OCI-LY3 (cell line): Measurements from ENCODE around the gene TMEM132C.

Source experiments
- H2AFZ ChIP-seq: fragments of 200-600, 300-600 bp; shearing (Covaris generic); 2 replicates; pipeline ENCODE4 v1.6.0; 2014; ENCODE audit warnings: antibody characterized with exemption, low read depth, low read length
- H3K27ac ChIP-seq: fragments of 200-600, 300-600 bp; sonication (generic); 2 replicates; pipeline ENCODE4 v1.5.1; 2014; ENCODE audit warnings: mild to moderate bottlenecking, low read length, moderate library complexity, mixed read lengths
- H3K27me3 ChIP-seq: fragments of 200-600, 300-600 bp; sonication (generic); 2 replicates; pipeline ENCODE4 v1.6.1; 2014; ENCODE audit warnings: low read depth, low read length, mixed read lengths
- H3K36me3 ChIP-seq: fragments of 200-600, 300-600 bp; sonication (generic); replicated peaks from 2 replicates; pipeline ENCODE3; 2014; ENCODE audit warnings: low read depth, low read length, mixed read lengths
- H3K4me1 ChIP-seq: fragments of 300-600, 200-600 bp; sonication (generic); 2 replicates; pipeline ENCODE4 v1.6.1; 2014; ENCODE audit warnings: low read length, mixed read lengths
- H3K4me2 ChIP-seq: fragments of 200-600, 300-600 bp; sonication (generic); 2 replicates; pipeline ENCODE4 v1.6.1; 2014; ENCODE audit warnings: low read length, mixed read lengths
- H3K4me3 ChIP-seq: fragments of 300-600, 200-600 bp; sonication (generic); 2 replicates; pipeline ENCODE4 v1.5.1; 2014; ENCODE audit warnings: antibody characterized with exemption, mild to moderate bottlenecking, low read length, moderate library complexity
- H3K79me2 ChIP-seq: fragments of 300-600, 200-600 bp; shearing (Covaris generic); 2 replicates; pipeline ENCODE4 v1.6.1; 2014; ENCODE audit warnings: mild to moderate bottlenecking, low read length, mixed read lengths
- H3K9ac ChIP-seq: fragments of 300-600, 200-600 bp; shearing (Covaris generic); 2 replicates; pipeline ENCODE4 v1.6.0; 2014; ENCODE audit warnings: mild to moderate bottlenecking, low read length, moderate library complexity
- H3K9me3 ChIP-seq: fragments of 200-600, 300-600 bp; shearing (Covaris generic); 2 replicates; pipeline ENCODE4 v1.6.1; 2014; ENCODE audit warnings: low read length, mixed read lengths; ENCODE audit not compliant: insufficient read depth
- H4K20me1 ChIP-seq: fragments of 200-600, 300-600 bp; sonication (generic); 2 replicates; pipeline ENCODE4 v1.6.1; 2016; ENCODE audit warnings: low read length, mixed read lengths; ENCODE audit not compliant: insufficient read depth
- EZH2phosphoT487 ChIP-seq: fragments of 200-600 bp; shearing (Covaris generic); IDR thresholded peaks from 2 replicates; pipeline ENCODE4 v1.6.1; 2018; ENCODE audit warnings: antibody characterized with exemption, mixed run types, low read depth
- TF ChIP-seq, protein P1 (sequence below): fragments of 200-600, 300-600 bp; sonication (generic); IDR thresholded peaks from 2 replicates; pipeline ENCODE4 v1.5.1; 2014; ENCODE audit warnings: antibody characterized with exemption, low read length, low read depth

TMEM132C gene

DNA sequence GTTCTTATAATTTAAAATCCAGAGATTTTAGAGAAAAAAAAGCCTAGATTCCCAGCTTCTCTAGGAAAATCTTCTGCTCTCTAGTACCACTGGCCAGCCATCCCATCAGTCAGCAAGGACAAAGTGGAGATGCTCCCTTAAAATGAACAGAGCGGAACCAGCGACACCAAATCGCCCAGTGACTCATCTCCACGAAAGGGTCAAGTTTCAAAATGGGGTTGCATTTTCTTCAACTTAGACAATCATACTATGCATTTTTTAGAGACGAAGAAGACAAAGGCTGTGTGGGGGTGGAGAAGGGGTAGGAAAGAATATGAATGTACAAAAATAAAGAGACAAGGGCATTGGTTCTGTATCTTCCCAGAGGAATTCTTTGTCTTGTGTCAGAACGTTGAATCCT is 344.8 kb downstream of the TMEM132C start:
- Histone ChIP-seq H3K4me3 (no peak overlapping the region), H3K9me3 (no peaks in the 10 kb centered on the region), H3K4me2 (no peak overlapping the region), H3K36me3 (no peaks in the 10 kb centered on the region), H3K4me1 (peaks cover 26% of the 10 kb centered on the region), H3K79me2 (no peaks in the 10 kb centered on the region), H4K20me1 (no peaks in the 10 kb centered on the region), H2AFZ (no peak overlapping the region), H3K27me3 (peaks cover 10% of the 10 kb centered on the region; the same call in 1 of the 2 replicates), H3K27ac (no peak overlapping the region), H3K9ac (no peak overlapping the region)
- TF ChIP-seq, protein P1, sequence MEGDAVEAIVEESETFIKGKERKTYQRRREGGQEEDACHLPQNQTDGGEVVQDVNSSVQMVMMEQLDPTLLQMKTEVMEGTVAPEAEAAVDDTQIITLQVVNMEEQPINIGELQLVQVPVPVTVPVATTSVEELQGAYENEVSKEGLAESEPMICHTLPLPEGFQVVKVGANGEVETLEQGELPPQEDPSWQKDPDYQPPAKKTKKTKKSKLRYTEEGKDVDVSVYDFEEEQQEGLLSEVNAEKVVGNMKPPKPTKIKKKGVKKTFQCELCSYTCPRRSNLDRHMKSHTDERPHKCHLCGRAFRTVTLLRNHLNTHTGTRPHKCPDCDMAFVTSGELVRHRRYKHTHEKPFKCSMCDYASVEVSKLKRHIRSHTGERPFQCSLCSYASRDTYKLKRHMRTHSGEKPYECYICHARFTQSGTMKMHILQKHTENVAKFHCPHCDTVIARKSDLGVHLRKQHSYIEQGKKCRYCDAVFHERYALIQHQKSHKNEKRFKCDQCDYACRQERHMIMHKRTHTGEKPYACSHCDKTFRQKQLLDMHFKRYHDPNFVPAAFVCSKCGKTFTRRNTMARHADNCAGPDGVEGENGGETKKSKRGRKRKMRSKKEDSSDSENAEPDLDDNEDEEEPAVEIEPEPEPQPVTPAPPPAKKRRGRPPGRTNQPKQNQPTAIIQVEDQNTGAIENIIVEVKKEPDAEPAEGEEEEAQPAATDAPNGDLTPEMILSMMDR = no peak
- no peak for TF ChIP-seq EZH2phosphoT487

- Histone ChIP-seq H3K9me3 (no peaks in the 10 kb centered on the region), H3K36me3 (no peaks in the 10 kb centered on the region), H4K20me1 (no peaks in the 10 kb centered on the region), H3K4me3 (no peak overlapping the region), H3K4me2 (no peak overlapping the region), H3K79me2 (no peaks in the 10 kb centered on the region), H3K4me1 (peaks cover 26% of the 10 kb centered on the region), H3K27ac (no peak overlapping the region), H3K9ac (no peak overlapping the region), H3K27me3 (peaks cover 10% of the 10 kb centered on the region; the same call in 1 of the 2 replicates), H2AFZ (no peak overlapping the region)
- TF ChIP-seq, protein P1 = no peak
- no peak for TF ChIP-seq EZH2phosphoT487
Measured at GRCh38 chr12:128612150-128612850, 345.3 kb downstream of the TMEM132C start.

GRCh38 chr12:128613837-128614590 is 347.0 kb downstream of the TMEM132C start:
- no peak overlapping the region for H3K27ac ChIP-seq
- H3K36me3 ChIP-seq = no peaks in the 10 kb centered on the region
- no peak for TF ChIP-seq EZH2phosphoT487
- TF ChIP-seq, protein P1 = peak; percentile 39

GRCh38 chr12:128617304-128617833 is 350.4 kb downstream of the TMEM132C start:
- TF ChIP-seq, protein P1 = no peak
- TF ChIP-seq EZH2phosphoT487 = no peak
- peaks cover 6% of the 10 kb centered on the region; the same call in 1 of the 2 replicates for H3K27me3 ChIP-seq
- H3K9me3 ChIP-seq = no peaks in the 10 kb centered on the region
- H3K27ac ChIP-seq = no peak overlapping the region
- no peak overlapping the region for H3K4me3 ChIP-seq
- H3K9ac ChIP-seq = no peak overlapping the region
- H3K4me2 ChIP-seq = no peak overlapping the region
- no peaks in the 10 kb centered on the region for H3K79me2 ChIP-seq
- no peak overlapping the region for H2AFZ ChIP-seq
- H4K20me1 ChIP-seq = no peaks in the 10 kb centered on the region
- peaks cover 10% of the 10 kb centered on the region for H3K4me1 ChIP-seq
- no peaks in the 10 kb centered on the region for H3K36me3 ChIP-seq

More at GRCh38 chr12:128613837-128614590, 347.0 kb downstream of the TMEM132C start:
- Histone ChIP-seq H3K27me3 (peaks cover 10% of the 10 kb centered on the region), H2AFZ (no peak overlapping the region), H3K4me1 (peaks cover 10% of the 10 kb centered on the region), H3K4me2 (no peak overlapping the region), H3K9ac (no peak overlapping the region), H3K9me3 (no peaks in the 10 kb centered on the region), H4K20me1 (no peaks in the 10 kb centered on the region), H3K79me2 (no peaks in the 10 kb centered on the region), H3K4me3 (no peak overlapping the region)
